Measurements from ENCODE around the gene LRFN4. TPM values are rescaled to one million over a fixed set of nuclear protein-coding genes. Genes with fewer than 3 reads are reported as not detected.

LRFN4 gene
- total and polyA plus RNA-seq, 2 of the 8 experiments (the other 6 are each of a cell fraction or from before 2014, with no cell fraction given) = 49.8 to 64.3 TPM

DNA sequence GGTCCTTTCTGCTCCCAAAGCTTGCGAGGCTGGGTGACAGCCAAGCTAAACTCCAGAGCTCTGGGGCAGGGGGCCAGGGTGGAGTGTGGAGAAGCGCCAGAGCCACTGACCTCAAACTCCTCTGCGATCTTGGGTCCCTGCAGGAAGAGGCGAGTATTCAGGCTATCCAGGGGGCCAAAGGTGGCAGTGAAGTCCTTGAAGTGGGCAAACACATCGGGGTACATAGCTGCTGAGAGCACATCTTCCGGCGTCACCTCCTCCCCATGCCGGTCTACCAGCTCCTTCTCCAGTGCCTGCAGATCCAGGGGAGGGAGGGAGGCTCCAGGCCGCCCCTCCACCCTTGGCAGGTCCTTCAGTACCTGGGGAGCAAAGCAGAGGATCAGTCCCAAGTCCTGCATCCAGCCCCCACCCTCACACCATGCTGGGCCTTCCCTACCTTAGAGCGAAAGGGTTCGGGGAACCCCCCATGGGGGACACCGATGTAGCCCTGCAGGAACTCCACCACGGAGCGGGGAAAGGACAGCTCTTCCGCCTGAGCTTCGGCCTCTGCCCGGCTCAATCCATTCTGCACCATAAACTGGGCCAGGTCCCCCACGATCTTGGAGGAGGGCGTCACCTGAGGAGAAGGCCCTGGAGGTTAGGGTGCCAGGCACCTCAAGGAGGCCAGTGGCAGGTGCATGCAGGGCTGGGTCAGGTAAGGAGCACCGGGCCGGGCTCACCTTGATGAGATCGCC is 7.2 kb upstream of the LRFN4 start:
- H4K91ac ChIP-seq (replicated peaks; ENCODE audit: insufficient read length, low read length) = no peak overlapping the region
- H3K4ac ChIP-seq (replicated peaks; ENCODE audit: insufficient read length, low read depth, low read length) = no peak overlapping the region
- FAIRE-seq (no peak), DNase-seq (ENCODE audit: low read depth in 1 of 2, low spot score in 2 of 2) (no peak)
- no peak overlapping the region for H2AK5ac ChIP-seq (ENCODE audit: low read depth, low read length)
- no peak overlapping the region for H2BK120ac ChIP-seq (replicated peaks; ENCODE audit: low read depth, low read length)
- no peak overlapping the region for H2BK20ac ChIP-seq (ENCODE audit: low read length)
- peaks cover 4 to 25% (median 14%) of the 10 kb centered on the region in 4 experiments; a peak in 7 of 8 replicates for H3K36me3 ChIP-seq (ENCODE audit: control insufficient read depth in 2 of 4, insufficient read depth in 4 of 4, low read length in 3 of 4)
- H3K23me2 ChIP-seq (ENCODE audit: low read depth, low read length) = no peaks in the 10 kb centered on the region
- H4K5ac ChIP-seq (ENCODE audit: insufficient read length, low read depth, low read length) = no peak overlapping the region
- peak overlapping the region; percentile 58 for H4K8ac ChIP-seq (ENCODE audit: extremely low read depth, insufficient read depth, low read length)
- no peak overlapping the region for H2BK12ac ChIP-seq (ENCODE audit: low read depth, low read length)
- H2AFZ ChIP-seq (ENCODE audit: low read length) = no peak overlapping the region
- H3K27me3 ChIP-seq (replicated peaks in 1 of 4; ENCODE audit: control insufficient read depth in 3 of 4, extremely low read depth in 1 of 4, insufficient read depth in 3 of 4, low read length in 3 of 4) = no peaks in the 10 kb centered on the region
- no peak overlapping the region for H3K4me3 ChIP-seq (ENCODE audit: extremely low read depth in 1 of 4, insufficient read depth in 2 of 4, low read depth in 3 of 4, low read length in 4 of 4)
- H2BK15ac ChIP-seq (ENCODE audit: low read length) = no peak overlapping the region
- H3K18ac ChIP-seq (ENCODE audit: extremely low read depth, low read length) = no peak overlapping the region
- peaks cover 0 to 5% of the 10 kb centered on the region in 2 experiments; a peak in 1 of 4 replicates for H3K79me2 ChIP-seq (ENCODE audit: control insufficient read depth in 1 of 2, insufficient read depth in 2 of 2, low read length in 2 of 2)
- H3K4me1 ChIP-seq (replicated peaks in 1 of 4; ENCODE audit: control insufficient read depth in 3 of 4, insufficient read depth in 4 of 4, low read length in 3 of 4) = peaks cover 0 to 1% (median 0%) of the 10 kb centered on the region in 4 experiments; a peak in 2 of 7 replicates
- ChIA-PET CTCF (ENCODE audit: partially characterized antibody) (interaction anchor here (0.6 to 3.9 kb wide), 6 partner anchors 16 to 126 kb away, joined by 3 to 21 read pairs (median 4); partner anchors contain the start of gene C11orf86), POLR2A (ENCODE audit: partially characterized antibody) (interaction anchor here (1.3 to 2.4 kb wide), 4 partner anchors 8 to 14 kb away, joined by 3 to 5 read pairs (median 4); no protein-coding TSS in a partner anchor)
- no peaks in the 10 kb centered on the region for H3K9me3 ChIP-seq (ENCODE audit: insufficient read depth in 2 of 2, low read depth in 1 of 2, low read length in 1 of 2)
- WGBS, 2 experiments (ENCODE audit: extremely low coverage in 1 of 2, insufficient coverage in 1 of 2, insufficient read length in 1 of 2, insufficient replicate concordance in 2 of 2, low coverage in 1 of 2, low lambda C conversion rate in 2 of 2, missing lambda C conversion rate in 1 of 2) = 94% methylated on average over 21 of the region's 22 CpGs; no CpG with 5 or more reads in 1 of the 2 experiments
- H4K20me1 ChIP-seq (replicated peaks in 1 of 2; ENCODE audit: control insufficient read depth in 1 of 2, insufficient read depth in 2 of 2, low read length in 2 of 2) = peaks cover 3 to 5% of the 10 kb centered on the region in 2 experiments
- H3K14ac ChIP-seq (ENCODE audit: insufficient read length) = no peak overlapping the region
- H3K56ac ChIP-seq (replicated peaks; ENCODE audit: insufficient read length, low read depth, low read length) = no peak overlapping the region
- no peak overlapping the region for H2BK5ac ChIP-seq (ENCODE audit: low read depth, low read length)
- H3K9ac ChIP-seq (replicated peaks in 1 of 4; ENCODE audit: extremely low read depth in 1 of 4, low read depth in 3 of 4, low read length in 3 of 4) = no peak overlapping the region
- H3K79me1 ChIP-seq (ENCODE audit: low read depth, low read length) = peaks cover 8% of the 10 kb centered on the region
- H3K27ac ChIP-seq (ENCODE audit: low read depth, low read length) = no peak overlapping the region
- no peak overlapping the region for H3K23ac ChIP-seq (ENCODE audit: insufficient read length)
- no peak overlapping the region for H3K4me2 ChIP-seq (ENCODE audit: insufficient read depth in 1 of 2, low read depth in 2 of 2, low read length in 2 of 2)
- TF ChIP-seq, protein P1, sequence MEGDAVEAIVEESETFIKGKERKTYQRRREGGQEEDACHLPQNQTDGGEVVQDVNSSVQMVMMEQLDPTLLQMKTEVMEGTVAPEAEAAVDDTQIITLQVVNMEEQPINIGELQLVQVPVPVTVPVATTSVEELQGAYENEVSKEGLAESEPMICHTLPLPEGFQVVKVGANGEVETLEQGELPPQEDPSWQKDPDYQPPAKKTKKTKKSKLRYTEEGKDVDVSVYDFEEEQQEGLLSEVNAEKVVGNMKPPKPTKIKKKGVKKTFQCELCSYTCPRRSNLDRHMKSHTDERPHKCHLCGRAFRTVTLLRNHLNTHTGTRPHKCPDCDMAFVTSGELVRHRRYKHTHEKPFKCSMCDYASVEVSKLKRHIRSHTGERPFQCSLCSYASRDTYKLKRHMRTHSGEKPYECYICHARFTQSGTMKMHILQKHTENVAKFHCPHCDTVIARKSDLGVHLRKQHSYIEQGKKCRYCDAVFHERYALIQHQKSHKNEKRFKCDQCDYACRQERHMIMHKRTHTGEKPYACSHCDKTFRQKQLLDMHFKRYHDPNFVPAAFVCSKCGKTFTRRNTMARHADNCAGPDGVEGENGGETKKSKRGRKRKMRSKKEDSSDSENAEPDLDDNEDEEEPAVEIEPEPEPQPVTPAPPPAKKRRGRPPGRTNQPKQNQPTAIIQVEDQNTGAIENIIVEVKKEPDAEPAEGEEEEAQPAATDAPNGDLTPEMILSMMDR (IDR thresholded peaks at IDR 0.05; ENCODE audit: control extremely low read depth in 1 of 3, insufficient read depth in 1 of 3, low read depth in 1 of 3, low read length in 3 of 3) = no peak
- TF ChIP-seq TEAD4 (IDR thresholded peaks at IDR 0.05; ENCODE audit: low read depth, low read length) (no peak), RFX5 (IDR thresholded peaks at IDR 0.05; ENCODE audit: borderline replicate concordance, low read depth, low read length) (no peak), YY1 (IDR thresholded peaks at IDR 0.05; ENCODE audit: low read depth, low read length) (no peak), SUZ12 (IDR thresholded peaks at IDR 0.05; ENCODE audit: low read length) (no peak), JUN (IDR thresholded peaks at IDR 0.05; ENCODE audit: low read depth, low read length) (no peak), TAF7 (optimal IDR thresholded peaks at IDR 0.05; ENCODE audit: borderline replicate concordance, low read depth, low read length) (no peak), SIN3A (conservative IDR thresholded peaks at IDR 0.05 in 1 of 2, IDR thresholded peaks at IDR 0.05 in 1 of 2; ENCODE audit: low read depth in 1 of 2, low read length in 2 of 2) (no peak), SP4 (IDR thresholded peaks at IDR 0.05; ENCODE audit: low read length) (no peak), SP2 (IDR thresholded peaks at IDR 0.05; ENCODE audit: low read length) (no peak)

Data from H1 (cell line).